Right ventricle myocardium inferior (tissue), 1 donor: ENCODE measurements around the gene GNAT2. TPM values are rescaled to one million over a fixed set of nuclear protein-coding genes. Genes with fewer than 3 reads are reported as not detected.
"Not testable (repeated sequence)": the region's sequence is repeated elsewhere in the genome, so short reads cannot be mapped to it uniquely, and the experiment has no call there.

ENCODE experiments used
- ATAC-seq: fragments of 200-7000 bp; cut with Tn5 transposase; one replicate; pipeline ENCODE4 v1.9.1; 2020; ENCODE audit warnings: mild to moderate bottlenecking, moderate library complexity
- DNase-seq: peaks from one replicate; pipeline ENCODE4 v3.0.0; 2021; ENCODE audit errors: missing footprints
- intact Hi-C: fragments of 100-400 bp; cut with DNase I; formaldehyde crosslinking; loops from one replicate; pipeline ENCODE4 v1.11.0; 2022
- long read RNA-seq: library from polyadenylated mRNA; unstranded; transcript quantifications from one replicate; pipeline ENCODE4 v2.0.0, GENCODE V29; 2021
- total RNA-seq: library from RNA; stranded (reverse); fragmentation: NEBNext Ultra II Directional; extraction: Animal tissue kit (Norgen Biotek cat#: 25700); gene quantifications from one replicate; pipeline ENCODE4 v1.2.1, GENCODE V29; 2021
- donor health status: DM: no; HTN: yes; CAD: no; lungs with severe emphysema.

GNAT2 gene
- not detected for total RNA-seq
- long read RNA-seq: 0 reads

DNA sequence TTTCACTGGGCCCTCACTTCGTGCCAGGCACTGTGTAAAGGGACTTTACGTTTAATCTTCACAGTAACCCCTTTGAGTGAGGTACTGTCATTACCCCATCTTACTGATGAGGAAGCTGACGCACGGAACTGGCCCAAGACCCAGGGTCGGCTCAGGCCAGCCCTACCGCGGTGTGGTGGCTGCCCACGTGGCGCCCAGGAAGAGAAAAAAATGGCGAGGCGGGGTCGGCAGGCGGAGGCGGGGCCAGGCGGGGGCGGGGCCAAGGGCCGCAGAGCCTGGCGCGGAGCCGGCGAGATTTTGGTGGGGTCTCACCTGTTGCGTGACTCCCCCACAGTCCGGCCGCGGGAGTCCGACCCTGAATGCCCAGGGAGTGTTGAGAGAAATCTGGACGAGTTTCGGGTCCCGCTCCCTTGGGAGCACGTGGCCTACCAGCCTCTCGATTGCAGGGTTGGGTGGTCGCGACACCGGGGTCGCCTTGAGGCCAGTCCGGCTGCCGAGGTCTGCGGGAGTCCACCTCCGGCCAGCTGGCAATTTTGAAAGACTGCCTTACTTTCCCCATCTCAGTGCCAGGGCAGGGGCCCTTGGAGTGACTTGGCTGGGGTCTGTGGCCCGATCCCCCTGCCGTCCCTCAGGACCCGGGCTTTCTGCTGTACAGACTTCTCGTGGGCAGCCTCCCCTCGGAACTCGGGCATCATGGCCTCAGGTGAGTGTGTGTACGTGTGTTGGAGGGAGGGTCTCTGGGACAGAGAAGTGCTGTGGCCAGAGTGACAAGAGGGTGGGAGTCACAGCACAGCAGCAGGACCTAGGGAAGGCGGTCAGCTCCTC is at the start of gene GNAT2, which contains the start of gene AMPD2:
TSS of gene GNAT2 (minus strand) at position 41 of the 825 bp plus-strand sequence. CDS start 6,746 bp downstream, outside the sequence.
TSS of gene AMPD2 (plus strand) at position 262 of the 825 bp plus-strand sequence. CDS start 1,339 bp downstream, outside the sequence.
- DNase-seq (peak; percentile 92), ATAC-seq (peak; percentile 69)
- intact Hi-C loops: loop anchor here (2.0 to 5.0 kb wide), 2 partner anchors 42 to 73 kb away; no protein-coding TSS in a partner anchor

DNA sequence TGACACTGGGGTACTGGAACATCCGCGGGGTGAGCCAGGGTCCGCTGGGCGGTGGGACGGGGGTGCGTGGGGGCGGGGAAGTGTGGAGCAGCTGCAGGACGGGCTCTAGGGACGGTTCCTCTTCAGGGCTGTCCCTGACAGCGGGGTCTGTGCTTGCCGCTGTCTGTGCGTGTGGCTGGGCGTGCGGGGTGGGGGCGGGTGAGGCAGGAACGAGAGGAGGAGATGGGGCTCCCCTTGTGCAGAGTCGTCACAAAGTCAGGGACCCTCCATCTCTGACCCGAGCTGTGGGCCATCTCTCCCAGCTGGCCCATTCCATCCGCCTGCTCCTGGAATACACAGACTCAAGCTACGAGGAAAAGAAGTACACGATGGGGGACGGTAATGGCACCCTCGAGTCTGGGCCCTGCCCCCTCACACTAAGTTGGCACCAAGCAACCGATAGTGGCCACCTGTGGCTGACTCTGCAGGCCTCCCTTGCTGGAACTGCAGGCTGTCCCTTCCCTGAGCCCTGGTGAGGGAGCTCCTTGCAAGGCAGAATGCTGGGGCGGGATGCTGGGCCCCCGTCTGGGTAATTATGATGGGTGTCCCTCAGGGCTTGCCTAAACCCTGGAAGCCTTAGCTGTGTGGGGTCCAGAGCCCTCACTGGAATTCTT is 48.8 kb upstream of the GNAT2 start:
- intact Hi-C loops: loop anchor here (5.0 kb wide), 2 partner anchors 49 to 99 kb away; no protein-coding TSS in a partner anchor
- ATAC-seq (peak; percentile 12), DNase-seq (no peak)

DNA sequence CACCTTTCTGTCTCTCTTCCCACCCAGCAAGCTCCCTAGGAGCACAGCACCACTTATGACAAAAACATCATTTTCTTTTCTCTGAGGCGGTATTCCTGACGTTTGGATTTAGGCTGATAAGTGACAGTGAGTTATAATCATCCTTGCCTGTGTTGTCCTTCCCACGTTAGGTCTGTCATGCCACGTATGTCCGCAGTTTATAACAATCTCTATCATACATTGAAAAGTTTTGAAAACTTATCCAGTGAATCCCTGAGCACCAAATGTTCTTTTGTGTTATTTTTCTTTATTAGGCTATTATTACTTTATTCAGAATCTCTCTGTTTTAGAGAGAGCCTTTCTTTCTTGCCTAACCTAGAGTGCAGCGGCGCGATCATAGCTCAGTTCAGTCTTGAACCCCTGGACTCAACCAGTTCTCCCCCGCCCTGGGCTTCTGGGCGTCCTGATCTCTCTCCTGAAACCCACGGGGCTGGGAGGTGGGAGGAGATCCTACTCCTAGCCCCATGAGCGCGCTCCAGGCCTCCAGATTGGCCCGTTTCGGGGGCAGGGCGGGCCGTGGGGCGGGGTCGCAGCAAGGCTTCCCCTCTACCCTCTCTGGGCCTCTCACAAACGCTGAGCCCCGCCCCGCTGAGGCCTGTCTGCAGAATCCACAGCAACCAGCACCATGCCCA is 48.2 kb upstream of the GNAT2 start, which contains the start of gene GSTM2:
TSS of gene GSTM2 (plus strand) at position 606 of the 671 bp plus-strand sequence. CDS start at position 665, 59 bp downstream.
- intact Hi-C loops: loop anchor here (5.0 kb wide), 2 partner anchors 50 to 100 kb away; no protein-coding TSS in a partner anchor
- DNase-seq: peak; percentile 97
- peak; percentile 100 for ATAC-seq

DNA sequence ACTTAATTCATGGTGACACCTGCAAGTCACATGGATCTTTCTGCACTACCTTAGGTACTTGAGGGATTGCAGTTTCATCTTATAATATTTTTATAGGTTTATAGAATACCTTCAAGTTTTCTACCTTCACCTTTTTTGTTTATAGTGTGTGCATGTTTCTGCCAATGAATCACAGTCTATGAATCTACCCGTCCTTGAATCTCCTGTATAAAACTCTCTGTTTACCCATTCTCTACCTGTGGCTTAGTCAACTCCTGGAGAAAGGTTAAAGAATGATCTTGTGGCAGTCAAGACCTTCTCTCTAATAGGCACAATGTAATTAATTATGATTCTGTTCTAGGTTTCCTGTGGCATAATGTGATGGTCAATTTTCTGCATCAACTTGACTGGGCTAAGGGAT is 45.3 kb upstream of the GNAT2 start:
- DNase-seq (no peak), ATAC-seq (no peak)
- intact Hi-C loops: loop anchor here (5.0 kb wide), 2 partner anchors 53 to 103 kb away; no protein-coding TSS in a partner anchor

DNA sequence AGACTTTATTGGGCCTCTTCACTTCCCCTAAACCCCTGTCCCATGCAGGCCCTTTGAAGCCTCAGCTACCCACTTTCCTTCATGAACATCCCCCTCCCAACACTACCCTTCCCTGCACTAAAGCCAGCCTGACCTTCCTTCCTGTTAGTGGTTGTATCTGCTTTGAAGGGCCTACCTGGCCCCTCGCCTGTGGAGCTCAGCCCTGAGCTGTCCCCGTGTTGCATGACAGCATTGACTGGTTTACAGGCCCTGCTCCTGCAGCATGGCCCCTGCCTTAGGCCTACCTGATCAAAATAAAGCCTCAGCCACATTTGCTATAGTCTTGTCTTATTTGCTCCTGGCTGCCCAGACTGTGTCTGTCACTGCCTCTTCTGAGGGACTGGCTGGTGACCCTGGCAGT is 42.0 kb upstream of the GNAT2 start:
- intact Hi-C loops: no loop called here
- no peak for ATAC-seq
- no peak for DNase-seq

DNA sequence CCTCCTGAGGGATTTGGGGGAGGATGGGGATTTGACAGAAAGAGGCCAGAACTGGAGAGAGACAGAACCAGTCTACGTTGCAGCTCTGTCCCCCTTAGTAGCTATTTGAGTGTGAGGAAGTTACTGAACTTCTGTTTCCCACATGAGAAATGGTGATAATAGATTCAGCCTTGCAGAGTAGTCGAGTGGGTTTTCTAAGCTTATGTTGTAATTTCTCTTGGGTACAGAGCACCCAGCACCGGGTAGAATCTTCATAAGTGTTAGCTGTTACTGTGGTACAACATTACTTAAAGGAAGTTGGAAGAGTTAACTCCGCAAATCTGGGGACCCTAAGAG is 41.2 kb upstream of the GNAT2 start:
- ATAC-seq, DNase-seq, intact Hi-C loops: not testable (repeated sequence)

DNA sequence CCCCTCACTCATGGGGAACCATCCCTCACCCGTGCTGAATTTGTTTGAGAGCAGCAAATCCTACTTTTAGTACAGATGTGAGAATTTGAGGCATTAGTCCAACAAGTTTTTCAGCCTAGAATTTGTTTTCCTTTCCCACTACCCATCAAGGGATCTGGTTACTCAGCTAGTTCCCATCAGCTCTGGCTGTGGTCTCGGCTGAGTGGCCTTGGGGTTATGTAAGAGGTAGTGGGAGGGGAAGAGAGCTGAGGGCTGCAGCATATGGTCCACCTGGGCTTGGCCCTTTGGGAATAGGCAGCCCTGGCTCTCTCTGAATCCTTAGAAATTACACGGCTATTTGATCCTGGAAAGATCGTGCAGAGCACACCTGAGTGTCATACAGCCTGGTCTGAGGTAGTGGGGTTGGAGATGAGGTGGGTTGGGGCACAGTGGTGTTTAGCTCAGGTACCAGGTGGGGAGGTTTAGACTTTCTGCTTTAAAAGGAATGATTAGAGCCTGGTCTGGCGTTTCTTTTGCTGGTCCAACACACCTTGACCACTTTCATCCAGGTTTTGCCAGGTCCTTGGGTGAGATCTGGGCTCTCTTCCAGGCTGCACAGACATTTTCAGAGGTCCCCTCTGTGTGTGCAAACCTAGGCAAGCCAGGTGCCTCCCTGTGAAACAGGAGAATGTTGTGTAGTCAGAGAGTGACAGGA is 40.7 kb upstream of the GNAT2 start:
- ATAC-seq (no peak), DNase-seq (no peak)
- intact Hi-C loops: loop anchor here (5.0 kb wide), 1 partner anchor 112 kb away; no protein-coding TSS in a partner anchor

DNA sequence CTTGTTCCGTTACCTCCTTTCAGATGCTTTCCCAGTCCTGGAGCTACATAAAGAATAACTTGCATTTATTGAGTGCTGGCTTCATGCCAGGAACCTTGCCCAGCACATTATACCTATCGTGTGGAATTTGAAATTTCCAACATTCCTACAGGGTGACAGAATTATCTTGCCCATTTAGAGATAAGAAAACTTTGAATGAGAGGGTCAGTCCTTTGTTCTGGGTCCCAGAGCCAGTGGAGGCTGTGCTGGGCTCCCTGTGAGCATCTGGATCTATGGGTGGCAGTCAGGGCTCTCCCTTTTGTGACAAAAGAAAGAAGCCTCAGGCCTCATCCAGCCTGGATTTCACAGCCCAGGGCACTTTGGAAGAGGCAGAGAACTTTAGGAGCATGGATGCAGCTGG is 39.7 kb upstream of the GNAT2 start:
- ATAC-seq (no peak), DNase-seq (no peak)
- intact Hi-C loops: loop anchor here (5.0 kb wide), 1 partner anchor 113 kb away; no protein-coding TSS in a partner anchor

DNA sequence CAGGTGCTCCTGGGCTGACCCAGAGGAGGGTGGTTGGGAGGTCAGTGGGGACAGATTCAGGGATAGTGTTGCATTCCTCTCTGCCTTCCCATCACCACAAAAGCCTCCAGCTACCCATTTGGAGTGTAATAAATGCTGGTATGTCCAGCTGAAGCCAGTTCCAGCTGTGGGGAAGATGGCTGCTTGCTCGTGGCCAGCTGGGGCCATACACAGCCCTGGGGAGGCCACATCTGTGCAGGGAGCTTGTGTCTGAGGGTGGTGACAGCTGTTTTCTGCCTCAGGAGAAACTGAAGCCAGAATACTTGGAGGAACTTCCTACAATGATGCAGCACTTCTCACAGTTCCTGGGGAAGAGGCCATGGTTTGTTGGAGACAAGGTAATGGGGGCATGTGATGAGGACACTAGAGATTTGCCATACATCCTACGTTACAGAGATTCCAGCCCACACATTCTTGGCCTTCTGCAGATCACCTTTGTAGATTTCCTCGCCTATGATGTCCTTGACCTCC is 39.2 kb upstream of the GNAT2 start:
- ATAC-seq (no peak), DNase-seq (no peak)
- intact Hi-C loops: loop anchor here (5.0 kb wide), 1 partner anchor 114 kb away; no protein-coding TSS in a partner anchor

DNA sequence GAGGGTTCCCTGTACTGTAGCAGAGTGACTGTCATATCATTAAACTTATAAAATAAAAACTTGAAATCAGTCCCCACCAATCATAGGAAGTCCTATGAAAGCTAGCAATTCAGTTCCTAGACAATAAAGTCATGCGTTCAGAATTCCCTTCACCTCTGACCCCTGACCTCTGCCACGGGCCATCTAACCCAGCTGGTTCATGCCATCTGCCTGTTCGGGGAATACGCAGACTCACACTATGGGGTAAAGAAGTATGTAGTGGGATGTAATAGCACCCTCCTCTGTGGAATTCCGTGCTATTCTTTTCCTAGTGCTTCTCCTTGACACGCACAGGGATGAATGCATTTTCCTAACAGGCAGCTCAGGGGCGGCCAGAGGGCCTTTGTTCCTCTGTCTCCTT is 38.6 kb upstream of the GNAT2 start:
- no peak for ATAC-seq
- intact Hi-C loops: loop anchor here (5.0 kb wide), 1 partner anchor 114 kb away; no protein-coding TSS in a partner anchor
- no peak for DNase-seq

DNA sequence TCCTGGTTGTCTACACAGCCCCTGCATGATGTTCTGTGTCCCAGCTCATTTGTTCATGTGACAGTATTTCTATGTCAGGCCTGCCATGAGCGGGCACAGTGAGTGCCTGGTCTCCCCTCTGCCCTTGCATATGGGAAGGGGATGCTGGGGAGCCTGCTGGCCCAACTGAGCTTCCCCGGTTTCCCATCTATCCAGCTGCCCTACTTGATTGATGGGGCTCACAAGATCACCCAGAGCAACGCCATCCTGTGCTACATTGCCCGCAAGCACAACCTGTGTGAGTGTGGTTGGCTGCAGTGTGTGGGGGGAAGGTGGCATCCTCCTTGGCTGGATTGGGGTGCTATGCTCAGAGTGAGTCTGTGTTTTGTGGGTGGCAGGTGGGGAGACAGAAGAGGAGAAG is 38.0 kb upstream of the GNAT2 start:
- DNase-seq (no peak), ATAC-seq (no peak)
- intact Hi-C loops: loop anchor here (5.0 kb wide), 1 partner anchor 115 kb away; no protein-coding TSS in a partner anchor

DNA sequence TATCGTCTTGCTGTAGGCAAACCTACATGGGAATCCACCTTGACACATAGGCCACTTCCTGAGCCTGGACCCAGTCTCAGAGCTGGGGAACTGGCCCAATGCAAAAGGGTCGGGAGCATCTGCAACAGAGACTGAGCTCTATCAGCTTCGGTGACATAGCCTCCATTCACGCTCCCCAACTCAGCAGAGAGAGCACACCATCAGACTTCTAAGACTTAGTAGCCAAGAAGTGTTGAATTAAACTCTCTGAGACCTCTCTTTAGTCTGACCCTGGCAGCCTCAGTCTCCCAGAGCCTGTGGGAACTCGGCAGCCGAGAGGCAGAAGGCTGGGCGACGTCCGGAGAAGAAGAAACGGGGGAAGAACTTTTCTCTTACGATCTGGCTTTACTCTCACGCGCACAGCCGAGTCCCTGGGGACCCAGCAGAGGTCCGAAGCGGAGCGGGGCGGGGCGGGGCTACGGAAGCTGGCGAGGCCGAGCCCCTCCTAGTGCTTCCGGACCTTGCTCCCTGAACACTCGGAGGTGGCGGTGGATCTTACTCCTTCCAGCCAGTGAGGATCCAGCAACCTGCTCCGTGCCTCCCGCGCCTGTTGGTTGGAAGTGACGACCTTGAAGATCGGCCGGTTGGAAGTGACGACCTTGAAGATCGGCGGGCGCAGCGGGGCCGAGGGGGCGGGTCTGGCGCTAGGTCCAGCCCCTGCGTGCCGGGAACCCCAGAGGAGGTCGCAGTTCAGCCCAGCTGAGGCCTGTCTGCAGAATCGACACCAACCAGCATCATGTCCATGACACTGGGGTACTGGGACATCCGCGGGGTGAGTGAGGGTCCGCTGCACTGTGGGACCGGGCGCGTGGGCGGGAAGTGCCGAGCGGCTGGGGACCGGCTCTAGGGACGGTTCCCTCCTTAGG is 36.5 kb upstream of the GNAT2 start, which contains the start of gene GSTM4:
TSS of gene GSTM4 (plus strand) at position 485 of the 905 bp plus-strand sequence. CDS start at position 776, 291 bp downstream.
- intact Hi-C loops: loop anchor here (5.0 kb wide), 1 partner anchor 116 kb away; no protein-coding TSS in a partner anchor
- DNase-seq: peak; percentile 93
- peak; percentile 93 for ATAC-seq

DNA sequence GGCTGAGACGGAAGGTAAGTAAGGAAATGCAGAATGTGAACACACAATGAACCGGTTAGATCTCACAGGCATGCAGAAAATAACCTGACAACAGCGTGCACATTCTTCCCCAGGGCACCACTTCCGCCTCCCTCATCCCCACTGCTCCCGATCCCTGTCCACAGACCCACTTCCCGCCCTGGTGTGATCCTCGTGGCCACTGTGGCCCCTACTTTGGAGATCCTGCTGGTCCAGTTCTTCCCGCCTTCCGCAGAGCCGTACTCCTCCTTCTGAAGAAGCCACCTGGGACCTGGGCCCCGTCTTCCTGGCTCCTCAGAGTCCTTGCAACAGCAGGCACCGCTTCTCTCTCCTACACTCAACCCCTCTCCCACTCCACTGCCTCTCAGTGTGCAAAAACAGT is 35.1 kb upstream of the GNAT2 start:
- no peak for ATAC-seq
- intact Hi-C loops: no loop called here

DNA sequence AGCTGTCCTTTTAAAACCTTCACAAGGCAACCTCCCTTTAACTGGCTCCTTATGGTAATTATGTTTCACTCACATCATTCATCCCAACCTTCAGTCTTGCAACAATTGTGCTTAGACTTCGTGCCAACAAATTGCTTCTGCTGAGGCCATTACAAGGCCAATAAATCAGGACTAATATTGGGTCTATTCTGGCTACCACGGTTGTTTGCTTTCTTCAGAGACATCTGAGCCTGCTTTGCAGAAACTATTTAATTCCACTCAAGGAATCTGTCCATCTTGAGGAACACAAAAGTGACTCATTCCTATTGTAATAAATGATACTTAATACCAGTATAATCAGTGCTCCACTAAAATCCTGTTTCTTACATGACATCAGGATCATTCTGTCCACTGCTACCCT is 33.9 kb upstream of the GNAT2 start:
- no peak for ATAC-seq
- intact Hi-C loops: no loop called here
- DNase-seq: no peak

More for the DNA sequence above, 35.1 kb upstream of the GNAT2 start:
- no peak for DNase-seq

DNA sequence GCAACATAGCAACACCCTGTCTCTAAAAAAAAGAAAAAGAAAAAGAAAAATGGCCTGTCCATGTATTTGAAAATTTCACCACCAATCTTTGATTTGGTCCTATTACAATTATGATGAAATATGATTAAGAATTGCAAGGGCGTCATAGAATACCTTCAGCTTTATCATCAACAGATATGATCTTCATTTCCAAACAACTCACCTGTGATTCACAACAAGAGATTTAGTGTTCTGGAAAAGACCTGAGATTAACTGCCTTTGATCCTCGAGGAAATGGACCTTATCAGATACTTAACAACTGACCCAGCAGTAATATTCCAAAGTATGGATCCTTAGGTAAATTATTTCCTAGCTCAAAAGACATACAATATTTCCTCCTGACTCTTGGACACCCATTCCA is 33.0 kb upstream of the GNAT2 start:
- DNase-seq: no peak
- intact Hi-C loops: no loop called here

DNA sequence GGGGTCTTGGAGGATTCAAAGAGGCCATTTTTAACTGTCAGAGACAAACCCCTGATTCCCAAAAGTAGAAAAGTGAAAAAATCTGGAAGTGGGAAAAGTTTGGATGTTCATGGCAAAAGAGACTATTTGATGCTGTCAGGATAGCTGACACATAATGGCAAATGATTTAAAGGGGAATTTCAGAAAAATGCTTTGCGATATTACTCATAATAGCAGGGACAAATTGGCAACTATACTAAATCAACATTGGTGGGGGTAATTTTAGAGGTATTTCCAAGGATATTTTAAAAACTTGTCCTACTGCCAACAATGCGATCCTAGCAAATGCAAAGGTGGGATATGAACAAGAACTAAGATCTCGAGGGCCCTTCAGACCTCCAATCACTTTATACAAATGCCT is 31.2 kb upstream of the GNAT2 start:
- DNase-seq: no peak
- ATAC-seq: no peak
- intact Hi-C loops: no loop called here

More for the DNA sequence above, 33.0 kb upstream of the GNAT2 start:
- ATAC-seq: no peak

DNA sequence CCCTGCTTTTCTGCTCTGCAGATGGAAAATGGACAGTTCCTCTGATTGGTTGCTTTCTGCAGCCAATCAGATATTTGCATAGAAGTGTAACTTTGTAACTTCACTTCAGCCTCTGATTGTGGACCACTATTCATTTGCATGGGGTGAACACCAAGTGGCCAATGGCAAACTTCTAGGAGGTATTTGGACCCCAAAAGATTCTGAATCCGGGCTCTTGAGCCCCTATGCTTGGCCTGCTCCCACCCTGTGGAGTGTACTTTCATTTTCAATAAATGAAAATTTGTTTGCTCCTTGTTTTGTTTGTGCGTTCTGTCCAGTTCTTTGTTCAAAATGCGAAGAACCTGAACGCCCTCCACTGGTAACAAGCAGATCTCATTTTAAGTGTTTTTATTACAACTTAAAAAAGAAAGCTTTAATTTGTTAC is 30.1 kb upstream of the GNAT2 start:
- no peak for ATAC-seq
- DNase-seq: no peak
- intact Hi-C loops: no loop called here
